Right lobe of liver (tissue), 6 donors: ENCODE data around the gene DLGAP4. TPM values are rescaled to one million over a fixed set of nuclear protein-coding genes. Genes with fewer than 3 reads are reported as not detected.

Source experiments
- ATAC-seq, 4 donors: fragments of 200-7000 bp; cut with Tn5 transposase; one replicate each; pipeline ENCODE4 v1.9.1; 2020; ENCODE audit warnings: mild to moderate bottlenecking in 4 of 4, moderate library complexity in 4 of 4
- DNase-seq, 3 donors: peaks; one replicate each; pipeline ENCODE4 v3.0.0-alpha.2; 2020
- H3K27ac ChIP-seq, 3 donors: fragments of 200-600 bp; one replicate each; pipeline ENCODE4 v1.8.0; 2022
- H3K27me3 ChIP-seq, 2 donors: fragments of 200-600 bp; one replicate each; pipeline ENCODE4 v1.8.0; 2022
- H3K36me3 ChIP-seq, 4 donors: fragments of 200-600 bp; sonication (generic) in 1 of 4; one replicate each; pipeline versions ENCODE4 v1.5.1 to v1.8.0; 2017 to 2022; ENCODE audit warnings: control low read depth in 1 of 4
- H3K4me1 ChIP-seq, 4 donors: fragments of 200-600 bp; sonication (generic) in 1 of 4; one replicate each; pipeline versions ENCODE4 v1.5.1 to v1.8.0; 2017 to 2022; ENCODE audit warnings: control low read depth in 1 of 4
- H3K4me3 ChIP-seq, 3 donors: fragments of 200-600 bp; one replicate each; pipeline ENCODE4 v1.8.0; 2022
- H3K9me3 ChIP-seq, 4 donors: fragments of 200-600 bp; sonication (generic) in 1 of 4; one replicate each; pipeline versions ENCODE4 v1.5.1 to v1.8.0; 2017 to 2022; ENCODE audit warnings: control low read depth in 1 of 4
- POLR2A ChIP-seq: fragments of 450-650 bp; IDR thresholded peaks from one replicate; pipeline ENCODE4 v1.6.1; 2017; ENCODE audit warnings: antibody characterized with exemption, mild to moderate bottlenecking
- WGBS: methylation state at CpG from one replicate; pipeline ENCODE4 v1.1.6; 2018; ENCODE audit warnings: low coverage, low lambda C conversion rate; ENCODE audit not compliant: insufficient coverage; ENCODE audit errors: missing lambda C conversion rate; 5-methylcytosine and 5-hydroxymethylcytosine counted together
- intact Hi-C, 2 donors: fragments of 100-400 bp; cut with DNase I; formaldehyde crosslinking; loops; one replicate each; pipeline versions ENCODE4 v1.11.2 to v1.14.1; 2022
- total RNA-seq, 6 experiments: library from RNA; depleted of rRNA in 2 of 6; stranded (reverse); fragments of >200 nt in 2 of 6; fragmentation: NEBNext Ultra II Directional in 3 of 6; extraction: Animal tissue kit (Norgen Biotek cat#: 25700) in 3 of 6; gene quantifications; one replicate each; pipeline versions ENCODE4 v1.1.0 to v1.2.4, GENCODE V29; 2016 to 2023
- TF ChIP-seq, protein P1 (sequence below), 4 donors: fragments of 200-600 bp in 3 of 4; fragments of 450-650 bp in 1 of 4; IDR thresholded peaks; one replicate each; pipeline versions ENCODE4 v1.5.1 to v1.8.0; 2016 to 2022; ENCODE audit warnings: antibody characterized with exemption in 4 of 4, mild to moderate bottlenecking in 2 of 4
- donor health status: DM: no; HTN: yes; CAD: no.
- donor health status: DM: no; HTN: no; CAD: no.
- donor health status: DM: no; HTN: no; CAD: no.
- donor health status: DM: no; HTN: yes; CAD: no.
- donor health status: DM: no; HTN: yes; CAD: no.

Gene DLGAP4
- total RNA-seq, 6 experiments from 2014 or later, result 15.5 to 35.1 (median 23.2) TPM

DNA sequence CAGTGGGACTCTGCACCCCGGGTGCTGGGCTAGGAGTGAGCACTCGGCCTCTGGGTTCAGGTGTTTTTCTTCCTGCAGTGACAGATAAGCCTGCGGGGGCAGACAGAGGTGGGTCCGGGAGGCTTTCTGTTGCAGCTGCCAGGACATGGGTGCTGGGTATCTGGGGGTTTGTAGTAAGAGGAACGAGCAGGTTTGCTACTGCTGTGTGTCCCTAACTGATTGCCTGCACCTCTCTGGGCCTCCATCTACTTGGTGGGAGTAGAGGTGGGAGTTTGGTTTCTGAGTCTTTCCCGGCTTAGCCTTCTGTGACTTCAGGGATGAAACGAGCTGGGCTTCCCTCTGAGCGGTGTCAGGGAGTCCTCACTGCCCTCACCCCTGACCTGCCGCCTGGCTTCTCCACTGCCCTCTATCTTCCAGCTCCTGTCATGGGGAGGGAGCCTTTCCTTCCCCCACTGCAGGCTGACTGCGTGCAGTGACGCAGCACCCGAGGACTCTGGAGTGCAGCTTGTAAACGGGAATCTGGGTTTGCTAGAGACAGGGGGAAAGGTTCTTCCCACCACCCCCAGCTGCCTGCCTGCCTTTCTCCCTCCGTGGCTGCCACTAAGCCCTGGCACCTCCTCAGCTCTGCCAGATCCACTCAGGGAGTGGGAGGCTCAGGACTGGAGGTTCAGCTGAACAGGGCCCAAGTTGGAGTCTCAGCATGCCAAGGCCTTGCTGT, 6.7 kb downstream of the DLGAP4 start:
- intact Hi-C loops, result no loop called here
- Histone ChIP-seq H3K27ac (no peak overlapping the region), H3K9me3 (no peaks in the 10 kb centered on the region), H3K27me3 (no peaks in the 10 kb centered on the region), H3K4me3 (no peak overlapping the region), H3K36me3 (no peaks in the 10 kb centered on the region), H3K4me1 (no peaks in the 10 kb centered on the region)
- ATAC-seq, result no peak
- 33% methylated on average over 1 of the region's 14 CpGs for WGBS
- DNase-seq, result no peak
- TF ChIP-seq POLR2A, result no peak
- TF ChIP-seq, protein P1, sequence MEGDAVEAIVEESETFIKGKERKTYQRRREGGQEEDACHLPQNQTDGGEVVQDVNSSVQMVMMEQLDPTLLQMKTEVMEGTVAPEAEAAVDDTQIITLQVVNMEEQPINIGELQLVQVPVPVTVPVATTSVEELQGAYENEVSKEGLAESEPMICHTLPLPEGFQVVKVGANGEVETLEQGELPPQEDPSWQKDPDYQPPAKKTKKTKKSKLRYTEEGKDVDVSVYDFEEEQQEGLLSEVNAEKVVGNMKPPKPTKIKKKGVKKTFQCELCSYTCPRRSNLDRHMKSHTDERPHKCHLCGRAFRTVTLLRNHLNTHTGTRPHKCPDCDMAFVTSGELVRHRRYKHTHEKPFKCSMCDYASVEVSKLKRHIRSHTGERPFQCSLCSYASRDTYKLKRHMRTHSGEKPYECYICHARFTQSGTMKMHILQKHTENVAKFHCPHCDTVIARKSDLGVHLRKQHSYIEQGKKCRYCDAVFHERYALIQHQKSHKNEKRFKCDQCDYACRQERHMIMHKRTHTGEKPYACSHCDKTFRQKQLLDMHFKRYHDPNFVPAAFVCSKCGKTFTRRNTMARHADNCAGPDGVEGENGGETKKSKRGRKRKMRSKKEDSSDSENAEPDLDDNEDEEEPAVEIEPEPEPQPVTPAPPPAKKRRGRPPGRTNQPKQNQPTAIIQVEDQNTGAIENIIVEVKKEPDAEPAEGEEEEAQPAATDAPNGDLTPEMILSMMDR (IDR thresholded peaks at IDR 0.05), result no peak

GRCh38 chr20:36313476-36313875, 7.3 kb downstream of the DLGAP4 start:
- ATAC-seq (no peak), DNase-seq (no peak)
- Histone ChIP-seq H3K4me3 (no peak overlapping the region), H3K27ac (no peak overlapping the region), H3K4me1 (no peaks in the 10 kb centered on the region), H3K36me3 (no peaks in the 10 kb centered on the region), H3K27me3 (no peaks in the 10 kb centered on the region), H3K9me3 (no peaks in the 10 kb centered on the region)
- intact Hi-C loops, result no loop called here
- TF ChIP-seq, protein P1 (IDR thresholded peaks at IDR 0.05), result no peak
- no peak for TF ChIP-seq POLR2A
- no CpG with 5 or more reads among the region's 3 CpGs for WGBS

DNA sequence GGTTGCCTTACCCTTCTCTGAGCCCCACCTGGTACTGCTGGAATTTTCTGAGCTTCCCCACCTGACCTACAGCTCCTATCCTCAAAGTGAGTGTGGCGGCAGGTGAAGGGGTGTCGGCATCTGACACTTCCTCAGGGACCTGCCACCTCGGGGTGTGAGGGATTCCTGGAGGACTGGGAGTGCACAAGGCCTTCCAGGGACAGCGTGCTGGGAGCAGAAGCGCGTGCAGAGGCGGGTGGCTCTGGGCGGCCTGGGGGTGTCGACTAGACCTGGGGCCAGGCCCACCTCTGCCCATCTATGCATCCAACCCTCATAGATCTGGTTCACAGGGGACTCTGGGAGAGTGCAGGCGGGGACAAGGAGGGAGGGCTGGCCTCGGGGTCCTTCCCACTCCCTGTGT, 7.8 kb downstream of the DLGAP4 start:
- H3K4me3 ChIP-seq, result no peak overlapping the region
- TF ChIP-seq, protein P1 (IDR thresholded peaks at IDR 0.05), result no peak
- TF ChIP-seq POLR2A, result no peak
- ATAC-seq (no peak), DNase-seq (no peak)
- no peaks in the 10 kb centered on the region for H3K27me3 ChIP-seq
- 74% methylated on average over 11 of the region's 11 CpGs for WGBS
- no peak overlapping the region for H3K27ac ChIP-seq
- no peaks in the 10 kb centered on the region for H3K9me3 ChIP-seq
- intact Hi-C loops, result no loop called here
- no peaks in the 10 kb centered on the region for H3K4me1 ChIP-seq
- no peaks in the 10 kb centered on the region for H3K36me3 ChIP-seq

DNA sequence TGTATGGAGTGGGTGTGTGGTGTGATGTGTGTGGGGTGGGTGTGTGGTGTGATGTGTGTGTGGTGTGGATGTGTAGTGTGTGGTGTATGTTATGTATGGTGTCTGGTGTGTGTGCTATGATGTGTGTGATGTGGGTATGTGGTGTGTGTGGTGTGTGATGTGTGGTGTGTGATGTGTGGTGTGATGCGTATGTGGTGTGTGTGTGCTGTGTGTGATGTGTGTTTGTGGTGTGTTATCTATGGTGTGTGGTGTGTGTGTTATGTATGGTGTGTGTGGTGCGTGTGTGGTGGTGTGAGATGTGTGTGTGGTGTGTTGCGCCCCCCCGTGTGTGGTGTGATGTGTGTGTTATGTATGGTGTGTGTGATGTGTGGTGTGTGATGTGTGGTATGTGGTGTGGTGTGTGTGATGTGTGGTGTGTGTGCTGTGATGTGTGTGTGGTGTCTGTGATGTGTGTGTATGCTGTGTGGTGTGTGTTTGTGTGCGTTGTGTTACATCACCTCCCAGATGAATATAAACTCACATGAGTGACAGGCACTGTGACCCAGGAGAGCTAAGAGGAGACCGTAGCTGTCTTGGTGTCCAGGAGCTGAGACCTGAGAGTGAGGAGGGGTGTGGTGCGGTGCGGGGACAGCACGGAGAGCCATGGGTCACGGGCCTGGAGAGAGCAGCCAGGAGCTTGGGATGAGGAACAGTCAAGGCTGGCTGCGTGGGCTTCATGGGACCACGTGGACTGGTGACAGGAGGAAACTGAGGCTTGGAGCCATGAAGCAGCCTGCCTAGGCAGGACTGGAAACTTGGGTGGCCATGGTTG, 8.8 kb downstream of the DLGAP4 start:
- H3K27me3 ChIP-seq, result no peaks in the 10 kb centered on the region
- WGBS, result 41% methylated on average over 8 of the region's 12 CpGs
- no peaks in the 10 kb centered on the region for H3K4me1 ChIP-seq

More for the DNA sequence above, 8.8 kb downstream of the DLGAP4 start:
- intact Hi-C loops, result no loop called here
- H3K36me3 ChIP-seq, result no peaks in the 10 kb centered on the region
- H3K9me3 ChIP-seq, result no peaks in the 10 kb centered on the region
- no peak overlapping the region for H3K4me3 ChIP-seq
- ATAC-seq (peak in 1 of 4 donors; percentile 24), DNase-seq (peak in 1 of 3 donors; percentile 23)
- TF ChIP-seq, protein P1 (IDR thresholded peaks at IDR 0.05), result no peak
- no peak for TF ChIP-seq POLR2A
- H3K27ac ChIP-seq, result no peak overlapping the region
